NCI-H345 treated with DMSO at 0.1 percent for 48 hours (cell line): ENCODE measurements around the gene ILDR1.

Experiments
- DNase-seq: peaks from one replicate; lab custom pipeline; 2025; ENCODE audit not compliant: unreplicated experiment; lab: John Stamatoyannopoulos, UW

ILDR1 gene

DNA sequence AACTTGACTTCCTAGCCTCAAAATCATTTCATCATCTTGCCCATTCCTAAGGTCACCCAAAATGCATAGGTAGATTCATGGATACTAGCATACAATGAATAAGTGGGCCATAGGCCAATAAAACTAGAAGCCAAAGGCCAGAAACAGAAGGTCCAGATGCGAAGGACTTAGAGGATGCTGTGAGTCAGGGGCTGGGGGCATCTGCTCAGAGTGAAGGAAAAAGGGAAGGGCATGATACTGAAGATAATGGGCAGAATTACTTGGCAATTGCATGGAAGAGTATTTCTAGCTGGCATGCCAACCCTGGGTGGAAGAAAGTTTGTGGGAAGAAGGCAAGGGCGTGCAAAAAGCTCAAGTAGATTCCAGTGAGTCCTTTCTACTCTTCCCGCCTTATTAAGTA, 27.5 kb downstream of the ILDR1 start:
- DNase-seq, result no peak

DNA sequence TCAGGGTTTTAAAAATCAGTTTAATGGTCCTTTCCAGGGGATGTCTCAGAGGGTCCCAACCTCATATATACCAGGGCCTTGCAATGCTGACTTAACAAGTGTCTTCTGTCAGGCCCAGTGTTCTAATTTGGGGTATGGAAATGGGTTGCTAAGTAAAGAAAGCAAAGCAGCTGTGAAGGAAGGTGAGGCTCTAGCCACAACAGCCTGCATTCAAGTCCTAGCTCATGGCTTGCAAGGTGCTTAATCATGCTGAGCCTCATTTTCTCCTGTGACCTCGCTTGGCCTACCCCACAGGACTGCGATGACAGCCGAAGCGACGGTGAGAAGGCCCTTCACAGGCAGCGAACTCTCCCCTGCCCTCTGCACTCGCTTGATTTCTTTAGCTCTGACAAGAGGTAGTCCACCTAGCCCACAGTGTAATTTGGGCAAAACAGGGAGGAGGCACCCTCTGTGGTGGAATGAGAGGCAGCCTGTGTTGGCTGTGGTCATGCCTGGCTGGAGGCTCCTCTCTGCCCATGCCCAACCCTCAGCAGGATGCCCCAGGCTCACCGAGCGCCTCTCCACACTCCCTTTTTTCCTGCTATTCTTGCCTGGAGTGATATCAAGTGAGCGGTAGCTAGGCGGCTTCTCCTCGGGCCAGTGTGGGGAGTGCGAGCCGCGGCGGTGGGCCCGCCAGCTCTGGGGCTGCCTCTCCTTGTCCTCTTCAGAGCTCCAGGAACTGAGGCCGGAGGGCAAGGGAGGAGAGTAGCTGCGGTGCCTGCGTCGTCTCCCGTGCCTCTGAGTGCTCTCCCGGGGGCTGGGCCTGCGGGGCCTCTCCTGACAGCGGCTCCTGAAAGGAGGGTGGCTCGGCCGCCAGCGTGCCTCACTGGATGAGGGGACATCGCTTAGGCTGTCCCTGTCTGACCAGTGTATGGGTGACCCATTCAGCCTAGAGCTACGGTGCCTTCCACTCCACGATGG, 29.2 kb downstream of the ILDR1 start:
- DNase-seq, result no peak

DNA sequence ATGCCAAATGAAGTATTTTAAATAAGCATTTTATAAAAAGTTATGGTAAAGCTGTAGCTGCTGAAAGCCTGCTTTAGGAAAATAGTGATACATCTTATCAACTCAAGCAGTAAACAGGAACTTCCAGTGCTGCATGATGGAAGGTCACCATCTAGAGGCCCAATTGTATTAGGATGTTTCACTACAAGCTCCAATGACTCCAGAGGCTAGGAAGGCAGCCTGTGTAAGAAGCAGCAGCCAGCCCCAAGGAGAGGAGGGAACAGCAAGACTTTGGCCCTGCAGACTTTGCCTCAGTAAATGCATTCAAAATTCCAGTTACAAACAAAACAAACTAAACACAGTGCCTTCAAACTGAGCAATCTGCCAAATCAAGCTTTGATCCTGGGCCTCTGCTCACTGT, 32.1 kb downstream of the ILDR1 start:
- no peak for DNase-seq

DNA sequence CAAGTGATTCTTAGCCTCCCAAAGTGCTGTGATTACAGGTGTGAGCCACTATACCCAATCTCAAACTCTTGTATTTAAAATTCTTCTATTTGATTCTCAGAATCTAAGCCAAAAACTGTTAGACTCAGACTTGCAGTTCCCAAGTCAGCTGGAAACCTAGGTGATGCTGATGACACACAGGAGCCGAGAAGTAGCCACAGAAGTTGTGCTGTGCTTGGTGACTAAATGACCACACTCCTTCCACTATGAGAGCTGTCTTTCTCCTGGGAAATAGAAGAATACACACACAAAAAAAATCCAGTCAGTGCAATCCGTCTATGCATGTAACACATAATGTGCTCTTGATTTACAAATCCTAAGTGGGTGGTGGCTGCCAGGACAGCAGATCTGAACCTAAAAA, 33.9 kb downstream of the ILDR1 start:
- no peak for DNase-seq

DNA sequence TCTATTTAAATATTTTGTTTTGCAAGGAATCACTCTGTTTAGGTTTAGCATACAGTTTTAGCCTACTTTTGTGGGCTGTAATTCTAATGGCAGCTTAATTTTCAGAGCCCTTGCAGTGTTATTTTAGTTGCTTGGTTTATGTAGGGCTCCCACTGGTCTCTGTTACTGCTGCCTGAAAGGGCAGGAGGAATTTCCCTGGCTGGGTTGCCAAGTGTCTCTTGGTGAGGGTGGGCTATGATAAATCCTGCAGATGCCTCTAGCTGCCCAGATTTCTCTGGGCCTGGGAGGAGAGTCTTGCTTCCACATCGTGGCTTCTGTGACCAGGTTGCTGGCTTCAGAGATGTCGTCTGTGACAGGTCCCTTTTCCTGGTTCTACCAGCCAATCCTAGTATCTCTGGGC, 36.2 kb downstream of the ILDR1 start:
- no peak for DNase-seq

DNA sequence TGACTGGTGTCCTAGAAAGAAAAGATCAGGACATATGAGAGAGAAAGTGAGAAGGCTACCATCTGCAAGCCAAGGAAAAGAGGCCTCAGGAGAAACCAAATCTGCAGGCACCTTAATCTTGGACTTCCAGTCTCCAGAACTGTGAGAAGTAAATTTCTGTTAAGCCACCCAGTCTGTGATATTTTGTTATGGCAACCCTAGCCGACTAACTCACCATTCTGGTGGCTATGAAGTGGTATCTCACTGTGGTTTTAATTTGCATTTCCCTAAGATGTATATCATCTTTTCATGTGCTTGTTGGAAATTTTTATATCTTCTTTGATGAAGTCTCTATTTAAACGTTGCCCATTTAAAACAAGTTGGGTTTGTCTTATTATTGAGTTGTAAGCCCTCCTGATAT, 40.6 kb downstream of the ILDR1 start:
- DNase-seq, result no peak

DNA sequence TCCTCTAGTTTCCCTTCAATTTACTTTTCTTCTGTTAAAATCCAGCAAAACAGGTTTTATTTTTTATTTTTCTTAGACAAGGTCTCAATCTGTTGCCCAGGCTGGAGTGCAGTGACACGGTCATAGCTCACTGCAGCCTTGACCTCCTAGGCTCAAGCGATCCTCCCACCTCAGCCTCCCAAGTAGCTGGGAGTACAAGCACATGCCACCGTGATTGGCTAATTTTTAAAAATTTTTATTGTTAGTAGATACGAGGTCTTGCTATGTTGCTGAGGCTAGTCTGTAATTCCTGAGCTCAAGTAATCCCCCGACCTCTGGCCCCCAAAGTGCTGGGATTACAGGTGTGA, 41.6 kb downstream of the ILDR1 start:
- DNase-seq, result no peak

DNA sequence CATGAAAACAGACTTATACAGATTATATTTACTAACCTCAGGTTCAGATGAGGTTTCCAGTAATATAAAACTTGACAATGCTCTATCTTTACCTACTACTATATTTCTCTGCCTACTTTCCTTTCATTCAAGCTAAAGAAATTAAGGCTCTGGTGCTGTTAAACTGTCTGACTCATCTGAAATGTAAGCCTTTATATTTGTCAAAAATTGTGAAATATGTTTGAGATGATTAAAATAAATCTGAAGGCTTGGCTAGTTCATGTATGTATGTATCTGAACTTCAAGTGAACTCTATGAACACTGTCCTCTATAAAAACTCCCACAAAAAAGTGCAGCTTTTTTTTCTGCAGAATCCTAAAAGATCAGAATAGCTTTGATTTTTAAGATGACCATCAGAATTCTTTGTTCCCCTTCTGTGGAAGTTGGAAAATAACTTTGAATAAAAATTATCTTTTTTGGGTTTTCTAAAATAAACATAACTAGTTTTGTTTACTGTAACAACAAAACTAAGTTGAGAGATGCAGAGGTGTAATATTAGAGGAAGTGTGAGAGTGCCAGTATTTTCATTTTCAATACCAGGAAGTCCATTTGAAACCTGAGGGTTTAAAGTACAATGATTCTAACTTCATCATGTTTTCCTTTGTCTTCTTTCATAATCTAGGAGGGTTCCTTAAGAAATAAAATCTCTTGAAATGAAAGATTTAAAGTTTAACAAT, 42.2 kb downstream of the ILDR1 start:
- no peak for DNase-seq

DNA sequence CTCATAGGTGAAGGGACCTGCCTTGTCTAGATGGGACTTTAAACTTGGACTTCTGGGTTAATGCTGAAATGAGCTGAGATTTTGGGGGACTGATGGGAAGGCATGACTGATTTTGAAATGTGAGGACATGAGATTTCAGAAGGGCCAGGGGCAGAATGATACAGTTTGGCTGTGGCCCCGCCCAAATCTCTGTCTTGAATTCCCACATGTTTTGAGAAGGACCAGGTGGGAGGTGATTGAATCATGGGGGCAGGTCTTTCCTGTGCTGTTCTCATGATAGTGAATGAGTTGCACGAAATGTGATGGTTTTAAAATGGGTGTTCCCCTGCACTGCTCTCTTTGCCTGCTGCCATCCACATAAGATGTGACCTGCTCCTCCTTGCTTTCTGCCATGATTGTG, 42.8 kb downstream of the ILDR1 start:
- no peak for DNase-seq

DNA sequence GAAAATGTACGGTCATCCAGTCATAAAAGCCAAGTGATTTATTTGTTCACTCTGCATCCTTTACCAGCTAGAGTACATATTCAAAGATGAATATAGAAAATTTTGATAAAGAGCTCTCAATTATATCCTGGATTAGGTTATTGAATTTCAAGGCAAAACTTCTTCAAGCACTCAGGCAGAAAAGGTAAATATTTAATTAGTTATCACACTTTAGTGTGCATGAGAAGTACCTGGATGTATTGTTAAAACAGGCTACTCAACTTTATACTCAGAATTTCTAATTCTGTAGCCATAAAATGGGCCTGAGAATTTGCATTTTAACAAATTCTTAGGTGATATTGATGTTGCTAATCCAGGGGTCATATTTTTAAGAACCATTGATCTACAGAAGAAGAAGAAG, 45.3 kb downstream of the ILDR1 start:
- no peak for DNase-seq

DNA sequence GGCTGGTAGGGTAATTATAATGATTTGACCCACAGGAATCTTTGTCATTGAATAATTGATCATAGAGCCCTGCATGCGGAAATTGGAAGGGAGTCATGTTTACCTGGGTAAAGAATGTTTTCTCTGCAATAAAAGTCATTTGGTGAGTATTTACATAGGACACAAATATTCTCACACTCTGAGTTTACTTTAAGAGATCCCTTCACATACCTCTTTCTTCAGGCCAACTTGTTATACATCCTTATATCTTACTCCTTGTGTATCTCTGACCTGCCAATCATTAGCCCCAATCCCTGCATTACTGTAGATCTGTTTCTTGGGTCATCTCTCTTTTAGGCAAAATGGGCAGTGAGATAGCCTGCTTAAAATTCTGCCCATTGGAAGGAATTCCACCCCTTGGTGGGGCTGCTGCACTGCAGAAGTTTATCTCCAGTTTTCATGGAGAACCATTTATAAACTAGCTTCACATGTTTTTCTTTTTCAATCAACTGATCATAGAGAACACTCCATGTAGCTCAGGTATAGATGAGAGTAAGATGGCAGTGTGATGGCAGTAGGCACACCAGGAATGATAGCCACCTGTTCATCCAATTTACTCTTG, 46.2 kb downstream of the ILDR1 start:
- no peak for DNase-seq

DNA sequence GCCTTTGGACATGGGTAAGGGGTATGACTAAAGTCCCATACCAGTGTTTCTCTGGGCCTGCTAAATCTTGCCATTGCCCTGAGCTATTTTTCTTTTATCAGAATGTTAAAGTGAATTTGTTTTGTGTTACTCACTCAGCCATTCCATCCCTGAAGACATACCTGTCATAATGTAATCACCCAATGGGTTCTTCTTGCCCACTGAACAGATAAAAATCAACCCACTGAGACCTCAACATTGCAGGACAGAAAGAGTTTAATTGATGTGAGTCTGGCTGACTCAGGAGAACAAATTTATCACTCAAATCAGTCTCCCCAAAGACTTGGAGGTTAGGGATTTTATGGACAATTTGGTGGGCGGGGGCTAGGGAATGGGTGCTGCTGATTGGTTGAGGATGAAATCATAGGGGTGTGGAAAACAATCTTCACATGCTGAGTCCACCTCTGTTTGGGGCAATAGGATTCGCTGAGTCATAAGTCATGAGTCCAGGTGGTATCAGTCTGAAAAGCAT, 47.4 kb downstream of the ILDR1 start:
- no peak for DNase-seq

DNA sequence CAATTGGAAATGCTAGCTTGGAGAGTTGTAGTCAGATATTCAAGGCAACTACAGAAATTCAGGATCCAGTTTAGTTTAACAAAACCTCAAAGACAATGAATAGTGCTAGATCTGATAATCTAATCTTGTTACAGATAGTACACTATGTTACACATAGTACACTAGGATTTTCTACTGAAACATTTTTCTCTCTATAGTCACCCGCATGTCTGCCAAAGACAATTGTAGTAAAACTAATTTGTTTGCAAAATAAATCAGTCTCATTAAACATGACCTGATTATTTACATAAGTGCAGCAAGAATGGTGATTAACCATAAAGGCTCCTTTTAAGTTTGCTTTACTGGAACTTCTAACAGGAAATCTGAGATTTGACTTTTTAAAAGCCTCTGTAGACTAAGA, 52.0 kb downstream of the ILDR1 start:
- no peak for DNase-seq

DNA sequence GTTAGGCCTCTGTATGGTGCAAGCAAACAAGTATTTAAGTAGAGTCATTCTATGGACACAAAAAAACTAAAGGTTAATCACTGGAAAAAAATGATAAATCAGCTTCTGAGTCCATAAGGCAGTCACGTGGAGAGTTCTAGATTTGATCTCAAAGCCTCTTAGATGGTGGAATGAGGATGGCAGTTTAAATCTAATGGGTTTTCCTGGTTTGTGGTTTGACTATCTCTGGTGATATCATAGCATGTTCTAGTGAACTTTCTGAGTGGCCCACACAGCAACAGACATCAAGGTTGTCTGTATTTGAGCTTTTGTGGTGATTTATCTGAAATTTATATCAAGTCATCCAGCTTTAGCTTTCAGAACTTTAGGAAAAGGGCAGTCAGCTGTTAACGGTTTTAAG, 52.4 kb downstream of the ILDR1 start:
- DNase-seq, result no peak

DNA sequence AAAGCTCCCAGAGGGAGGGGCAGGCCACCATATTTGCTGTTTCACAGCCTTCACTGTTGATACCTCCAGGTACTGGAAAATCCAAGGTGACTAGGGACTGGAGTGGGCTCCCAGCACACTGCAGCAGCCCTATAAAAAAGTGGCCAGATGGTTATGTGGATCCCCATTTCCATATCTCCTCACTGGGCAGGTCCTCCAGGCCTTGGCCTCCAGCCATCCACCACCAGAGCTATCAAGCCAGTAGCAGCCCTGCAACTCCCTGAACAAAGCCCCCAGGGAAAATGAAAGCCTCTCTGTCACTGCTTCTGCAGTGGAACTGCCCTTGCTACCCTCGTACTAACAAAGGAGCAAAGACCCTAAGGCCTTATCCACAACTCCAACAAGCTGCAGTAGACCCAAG, 58.4 kb downstream of the ILDR1 start:
- no peak for DNase-seq

DNA sequence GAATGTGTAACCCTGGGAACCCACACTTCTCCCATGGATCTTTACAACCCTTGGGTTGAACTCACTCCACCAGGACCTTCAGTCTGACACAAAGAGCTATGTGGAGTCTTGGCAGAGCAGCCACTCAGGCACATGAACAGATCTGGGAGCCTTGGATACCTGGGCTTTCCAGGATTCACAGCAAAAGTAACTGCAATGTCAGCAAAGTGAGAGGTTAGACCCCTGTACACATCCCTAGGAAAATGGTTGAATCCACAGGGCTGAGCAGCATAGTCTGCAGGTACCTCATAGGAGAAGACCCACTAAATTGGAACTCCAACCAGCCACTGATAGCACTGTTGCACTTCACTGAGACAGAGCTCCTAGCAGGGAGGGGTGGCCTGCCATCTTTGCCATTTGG, 59.6 kb downstream of the ILDR1 start:
- no peak for DNase-seq

DNA sequence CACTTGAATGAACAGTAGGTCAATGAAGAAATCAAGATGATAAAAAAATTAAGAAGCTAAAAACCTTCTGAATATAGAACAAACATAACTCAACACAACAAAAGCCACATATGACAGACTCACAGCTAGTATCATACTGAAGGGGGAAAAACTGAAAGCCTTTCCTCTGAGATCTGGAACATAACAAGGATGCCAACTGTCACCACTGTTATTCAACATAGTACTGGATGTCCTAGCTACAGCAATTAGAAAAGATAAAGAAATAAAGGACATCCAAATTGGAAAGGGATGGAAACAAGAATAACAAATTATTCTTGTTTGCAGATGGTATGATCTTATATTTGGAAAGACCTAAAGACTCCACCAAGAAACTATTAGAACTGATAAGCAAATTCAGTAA, 60.8 kb downstream of the ILDR1 start:
- no peak for DNase-seq

DNA sequence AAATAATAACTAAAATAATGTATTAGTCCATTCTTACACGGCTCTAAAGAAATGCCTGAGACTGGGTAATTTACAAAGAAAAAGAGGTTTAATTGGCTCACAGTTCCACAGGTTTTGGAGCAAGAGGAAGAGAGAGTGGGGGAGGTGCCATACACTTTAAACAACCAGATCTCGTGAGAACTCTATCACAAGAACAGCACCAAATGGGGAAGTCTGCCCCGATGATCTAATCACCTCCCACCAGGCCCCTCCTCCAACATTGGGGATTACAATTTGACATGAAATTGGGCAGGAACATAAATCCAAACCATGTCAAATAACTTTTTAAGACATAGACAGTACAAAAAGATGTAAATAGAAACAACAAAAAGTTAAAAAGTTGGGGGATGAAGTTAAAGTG, 63.2 kb downstream of the ILDR1 start:
- no peak for DNase-seq

DNA sequence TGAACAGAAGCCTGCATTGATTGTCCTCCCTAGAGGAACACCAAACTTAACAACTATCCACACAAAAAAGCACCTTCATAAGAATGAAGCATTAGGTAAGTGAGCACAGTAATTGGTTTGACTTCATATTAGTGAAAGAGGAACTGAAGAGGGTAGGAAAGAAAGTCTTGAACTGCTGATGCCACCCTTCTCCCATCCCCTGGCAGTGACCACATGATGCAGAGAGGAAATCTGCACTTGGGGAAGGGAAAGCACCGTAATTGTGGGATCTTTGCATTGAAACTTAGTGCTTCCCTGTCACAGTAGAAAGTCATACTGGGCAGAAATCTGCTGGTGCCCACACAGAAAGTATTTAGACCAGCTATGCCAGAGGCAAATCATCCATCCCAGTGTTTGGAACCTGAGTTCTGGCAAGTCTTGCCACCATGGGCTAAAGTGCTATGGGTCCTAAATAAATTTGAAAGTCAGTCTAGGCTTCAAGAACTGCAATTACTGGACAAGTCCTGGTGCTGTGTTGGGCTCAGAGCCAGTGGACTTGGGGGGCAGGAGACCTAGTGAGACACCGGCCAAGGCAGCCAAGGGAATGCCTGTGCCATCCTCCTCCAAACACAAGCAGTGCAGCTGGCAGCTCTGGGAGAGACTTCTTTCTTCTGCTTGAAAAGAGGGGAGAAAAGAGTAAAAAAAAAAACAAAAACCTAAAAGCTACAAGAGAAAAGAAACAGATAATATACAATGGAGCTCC, 64.2 kb downstream of the ILDR1 start:
- DNase-seq, result no peak

DNA sequence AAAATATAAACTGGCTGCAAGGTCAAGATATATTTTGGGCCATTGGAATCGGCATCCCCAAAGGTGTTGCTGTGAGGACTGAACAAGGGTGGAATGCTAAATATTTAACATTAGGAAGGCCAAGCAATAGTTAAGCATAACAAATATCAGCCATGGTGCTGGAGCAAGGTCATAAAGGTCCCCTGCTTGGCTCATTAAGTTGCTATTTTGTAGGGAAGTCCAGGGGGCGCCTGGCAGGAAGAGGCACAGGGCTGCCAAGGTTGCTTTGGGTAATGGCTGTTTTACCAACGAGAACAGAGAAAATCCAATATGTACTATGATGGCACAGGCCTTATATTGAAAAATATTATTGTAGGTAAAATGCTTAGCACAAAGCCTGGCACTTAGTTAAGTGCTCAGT, 65.7 kb downstream of the ILDR1 start:
- DNase-seq, result no peak

DNA sequence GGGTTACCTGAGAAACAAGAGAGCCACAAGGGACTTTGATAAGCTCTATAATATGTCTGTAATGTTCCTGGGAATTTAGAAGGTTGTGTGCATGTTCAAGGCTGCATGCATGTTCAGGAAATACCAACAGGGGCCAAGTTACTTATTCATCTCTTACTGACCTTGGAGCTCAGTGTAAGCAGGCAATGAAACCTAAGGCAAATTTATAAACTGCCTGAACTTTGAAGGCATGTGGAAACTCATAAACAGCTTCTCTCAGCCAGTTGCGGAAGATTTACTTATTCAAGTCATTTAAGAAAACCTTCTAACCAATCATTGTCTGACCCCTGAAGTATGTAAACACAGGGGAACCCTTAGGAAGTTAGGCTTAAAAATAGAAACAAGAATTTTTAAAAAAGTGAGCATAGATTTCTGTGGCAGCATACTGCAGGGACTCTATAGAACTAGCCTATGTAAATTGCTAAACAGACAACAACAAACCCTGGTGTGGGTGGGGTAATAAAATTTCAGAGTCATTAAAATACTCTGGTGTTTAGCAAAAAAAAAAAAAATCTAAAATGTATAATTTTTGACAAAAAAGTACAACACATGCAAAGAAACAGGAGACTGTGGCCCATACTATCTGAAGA, 70.6 kb downstream of the ILDR1 start:
- no peak for DNase-seq
